Activated naive CD4-positive, alpha-beta T cell (primary cell): ENCODE results near the gene PDE4D.
"Not testable (repeated sequence)": the region's sequence is repeated elsewhere in the genome, so short reads cannot be mapped to it uniquely, and the experiment has no call there.

Source experiments
- DNase-seq, 4 experiments: peaks; one replicate each; lab custom pipeline; 2025; lab: John Stamatoyannopoulos, UW

PDE4D gene

DNA sequence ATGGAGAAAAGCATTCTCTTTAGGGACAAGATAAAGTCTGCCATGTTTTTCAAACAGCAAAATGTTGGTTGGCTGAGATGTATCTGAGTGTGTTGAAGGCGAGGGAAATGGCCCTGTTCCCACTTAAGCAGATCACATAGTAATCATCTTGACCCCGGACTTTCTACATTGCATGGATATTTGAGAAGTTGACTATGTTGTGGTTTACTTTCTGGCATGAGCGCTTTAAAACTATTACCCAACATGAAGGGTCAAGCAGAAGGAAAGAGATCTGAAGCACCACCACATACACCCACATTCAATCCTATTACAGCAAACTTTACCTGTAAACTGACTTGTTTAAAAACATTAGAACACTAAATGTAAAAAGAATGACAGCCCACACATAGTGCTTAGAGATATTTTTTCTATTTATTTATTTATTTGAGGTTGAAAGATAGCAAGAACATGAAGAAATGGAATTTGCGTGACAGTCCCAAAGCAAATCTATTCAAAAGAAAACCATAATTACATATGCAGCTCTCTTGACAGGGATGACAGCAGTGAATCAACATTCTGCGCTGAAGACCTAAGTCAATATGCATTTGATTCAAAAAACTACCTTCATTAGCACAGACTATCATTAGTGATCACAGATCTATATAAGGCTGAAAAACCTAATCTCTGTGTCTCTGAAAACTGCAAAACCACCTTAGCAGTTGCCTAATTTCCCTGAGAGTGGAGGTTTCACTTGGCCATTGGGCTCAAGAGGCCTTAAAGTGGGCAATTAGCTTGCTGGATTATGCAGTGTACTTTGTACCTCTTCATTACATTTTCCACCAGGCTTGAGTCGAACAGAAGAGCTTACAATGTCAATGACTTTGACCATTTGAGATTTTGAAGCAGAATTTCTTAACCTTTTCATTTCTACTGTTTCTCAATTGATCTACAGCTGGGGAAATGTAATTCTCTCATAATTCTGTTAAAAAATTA is 195.0 kb downstream of the PDE4D start:
- no peak for DNase-seq

DNA sequence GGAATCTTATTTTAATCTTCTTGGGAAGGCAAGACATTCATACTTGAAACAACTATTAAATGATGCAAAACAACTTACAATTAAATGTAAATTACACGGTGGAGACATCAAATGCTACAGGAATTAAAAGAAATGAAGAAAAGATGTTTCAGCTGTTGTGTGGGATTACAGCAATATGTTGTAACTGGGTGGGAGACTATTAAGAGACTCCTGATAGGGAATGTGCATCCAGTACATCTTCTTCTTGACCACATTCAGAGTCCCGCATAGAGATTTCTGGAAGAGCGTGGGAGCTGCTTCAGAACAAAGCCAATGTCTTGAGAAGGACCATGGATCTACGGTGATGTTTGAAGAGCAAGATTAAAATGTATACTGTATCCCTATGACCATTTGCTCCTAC is 199.1 kb downstream of the PDE4D start:
- DNase-seq = no peak

DNA sequence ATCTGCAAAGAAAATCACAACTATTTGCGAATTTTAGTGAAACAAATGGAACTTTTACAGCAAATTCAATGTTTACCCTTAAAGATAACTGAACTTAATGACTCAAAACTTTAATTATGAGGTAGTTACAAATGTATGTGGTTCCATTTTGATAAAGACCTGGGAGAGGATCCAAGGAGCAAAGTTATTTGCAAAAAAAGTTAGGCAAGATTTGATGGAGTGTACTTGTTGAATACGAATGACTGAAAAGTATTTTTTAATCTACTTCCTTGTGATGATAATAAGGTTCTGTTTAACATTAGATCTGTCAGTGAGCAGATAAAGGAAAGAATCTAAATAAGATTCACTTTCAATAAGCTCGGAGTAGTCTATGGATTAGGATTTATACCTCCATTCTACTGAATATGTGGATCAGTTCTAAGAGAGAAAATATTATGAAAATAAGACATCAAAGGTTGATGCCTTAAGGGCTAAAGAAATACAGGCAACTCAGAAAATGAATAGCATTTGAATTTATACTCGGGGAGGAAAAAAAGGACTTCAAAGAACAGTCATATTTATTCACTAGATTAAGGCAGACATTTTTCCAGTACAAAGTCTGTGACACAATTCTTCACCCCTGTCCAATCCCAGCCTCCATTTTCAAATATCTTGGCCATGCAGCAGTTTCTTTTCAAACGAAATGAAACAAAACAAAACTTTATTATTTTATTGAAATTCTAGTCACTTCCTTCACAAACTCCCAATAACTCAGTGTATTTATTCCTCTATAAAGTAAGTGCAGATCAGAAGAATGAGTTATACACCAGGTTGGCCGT is 199.8 kb downstream of the PDE4D start:
- DNase-seq = no peak

DNA sequence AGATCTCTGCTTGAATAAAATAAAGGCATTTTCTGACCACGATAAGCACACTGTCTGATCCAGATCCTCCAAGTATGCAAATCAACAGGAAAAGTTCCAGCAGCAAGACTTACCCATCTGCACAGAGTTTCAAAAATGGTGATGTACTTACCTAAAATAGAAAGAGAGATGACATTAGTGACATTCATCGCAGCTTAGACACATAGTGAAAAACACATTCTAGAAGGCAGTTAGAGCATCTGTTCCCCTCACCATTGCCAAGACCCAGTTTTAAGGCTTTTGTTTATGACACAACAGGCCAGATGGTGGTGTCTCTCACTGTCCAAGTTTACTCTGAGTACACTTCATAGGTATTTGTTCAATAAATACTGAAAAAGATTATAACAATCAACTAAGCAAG is 207.7 kb downstream of the PDE4D start:
- no peak for DNase-seq

DNA sequence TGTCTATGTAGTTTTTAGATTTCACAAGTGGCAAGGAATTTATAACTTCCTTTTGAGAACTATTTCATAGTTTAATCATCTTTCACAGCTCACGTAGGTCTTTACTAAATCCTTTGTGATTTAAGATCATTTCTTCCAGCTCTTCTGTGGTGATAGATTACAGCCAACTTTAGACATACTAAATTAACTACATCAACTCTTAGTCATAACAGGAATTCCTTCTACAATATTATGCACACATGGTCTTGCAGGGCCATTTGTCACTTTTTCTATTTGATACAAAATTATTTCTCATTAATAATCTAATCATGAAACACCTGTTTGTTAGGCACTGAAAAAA is 208.4 kb downstream of the PDE4D start:
- no peak for DNase-seq

DNA sequence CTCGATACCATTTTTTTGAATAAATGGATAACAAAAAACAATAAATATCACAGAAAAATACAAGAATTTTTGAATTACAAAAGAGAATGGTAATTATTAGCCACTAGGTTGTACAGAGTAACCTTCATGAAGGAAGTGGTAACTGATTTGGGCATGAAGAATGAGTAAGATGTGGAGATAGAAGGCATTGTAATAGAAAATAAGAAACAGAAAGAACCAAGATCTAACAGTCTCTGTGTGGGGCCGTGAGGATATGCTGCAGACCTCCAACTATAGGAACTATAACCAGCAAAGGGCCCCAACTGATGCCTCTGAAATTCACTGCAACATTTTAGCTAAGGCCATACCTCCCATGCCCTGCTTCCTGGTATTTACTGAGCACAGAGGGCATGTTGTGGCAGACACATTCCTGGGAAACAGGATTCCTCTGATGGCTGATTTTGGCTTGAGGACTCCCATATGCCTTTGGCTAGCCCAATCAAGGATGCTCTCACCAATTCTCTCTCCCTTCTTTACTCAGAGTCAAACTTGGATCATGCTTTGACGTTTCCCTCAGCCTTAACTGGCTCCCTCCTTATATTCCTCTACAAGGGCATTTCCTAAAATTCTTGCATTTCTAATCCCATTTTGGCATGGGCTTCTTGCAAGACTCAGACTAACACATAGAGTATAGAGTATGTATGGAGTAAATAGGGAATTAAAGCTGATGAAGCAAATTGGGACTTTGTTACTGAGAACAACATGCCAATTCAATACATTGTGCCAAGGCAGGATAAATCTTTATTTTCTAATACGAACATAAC is 208.9 kb downstream of the PDE4D start:
- DNase-seq = no peak

DNA sequence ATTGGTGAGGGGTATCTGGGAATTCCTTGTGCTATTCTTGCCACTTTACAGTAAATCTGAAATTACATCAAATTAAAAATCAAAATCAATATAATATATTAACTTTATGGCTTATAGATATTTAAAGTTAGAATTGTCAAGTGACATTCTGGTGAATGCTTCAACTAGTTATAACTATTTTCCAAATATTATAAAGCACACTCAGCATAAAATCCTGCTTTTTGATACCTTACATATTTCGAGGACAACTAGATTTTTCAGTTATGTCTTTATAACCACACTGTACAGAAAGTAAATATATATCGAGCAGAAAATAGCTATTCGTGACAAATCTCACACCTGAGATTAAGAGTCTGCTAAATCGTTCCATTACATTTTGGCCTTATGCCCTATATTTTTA is 210.2 kb downstream of the PDE4D start:
- DNase-seq = no peak

DNA sequence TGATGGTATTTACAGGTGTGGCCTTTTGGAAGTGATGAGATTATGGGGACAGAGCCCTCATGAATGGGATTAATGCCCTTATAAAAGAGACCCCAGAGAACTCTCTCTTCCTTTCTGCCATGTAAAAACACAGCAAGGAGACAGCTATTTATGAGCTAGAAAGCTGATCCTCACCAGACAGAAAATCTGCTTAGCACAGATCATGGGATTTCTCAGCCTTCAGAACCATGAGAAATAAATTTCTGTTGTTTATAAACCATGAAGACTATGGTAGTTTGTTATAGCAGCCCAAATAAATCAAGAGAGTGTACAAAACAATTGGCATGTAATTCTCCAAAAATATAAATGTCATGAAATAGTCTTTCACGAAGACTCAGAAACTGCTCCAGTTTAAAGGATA is 211.0 kb downstream of the PDE4D start:
- DNase-seq = no peak

DNA sequence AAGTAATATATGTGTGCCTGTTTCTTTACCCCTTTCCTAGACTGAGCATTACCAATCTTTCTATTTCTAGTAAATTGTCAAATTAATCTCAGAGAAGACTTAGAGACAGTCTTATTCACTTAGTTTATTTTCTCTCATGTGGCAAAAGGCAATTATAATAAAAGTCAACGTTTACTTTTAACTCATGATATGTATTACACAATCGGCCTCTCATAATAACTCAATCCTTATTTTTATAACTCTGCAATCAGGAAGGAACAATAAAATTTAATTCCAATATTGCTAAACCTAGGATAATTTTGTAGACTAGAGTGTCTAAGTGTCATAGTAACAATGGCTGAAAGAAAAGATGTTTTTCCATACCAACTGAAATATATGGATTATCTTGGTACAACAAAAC is 214.6 kb downstream of the PDE4D start:
- DNase-seq = no peak

DNA sequence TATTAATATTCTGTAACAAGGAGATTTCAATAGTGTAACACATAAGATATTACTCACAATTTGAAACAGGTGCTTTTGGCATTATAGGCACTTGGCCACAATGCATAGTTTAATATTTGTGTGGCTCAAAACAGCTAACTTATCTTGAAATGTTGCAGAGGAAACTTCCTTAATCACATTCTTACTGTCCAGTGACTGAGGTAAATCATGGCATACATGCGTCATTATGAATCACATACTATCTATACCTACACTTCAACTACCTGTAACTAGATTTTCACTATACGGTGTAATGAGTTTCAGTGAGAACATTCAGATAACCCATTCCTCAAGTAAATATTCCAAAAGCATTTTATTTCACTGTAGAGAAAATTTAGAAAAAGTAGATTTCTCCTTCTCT is 218.8 kb downstream of the PDE4D start:
- DNase-seq = no peak

DNA sequence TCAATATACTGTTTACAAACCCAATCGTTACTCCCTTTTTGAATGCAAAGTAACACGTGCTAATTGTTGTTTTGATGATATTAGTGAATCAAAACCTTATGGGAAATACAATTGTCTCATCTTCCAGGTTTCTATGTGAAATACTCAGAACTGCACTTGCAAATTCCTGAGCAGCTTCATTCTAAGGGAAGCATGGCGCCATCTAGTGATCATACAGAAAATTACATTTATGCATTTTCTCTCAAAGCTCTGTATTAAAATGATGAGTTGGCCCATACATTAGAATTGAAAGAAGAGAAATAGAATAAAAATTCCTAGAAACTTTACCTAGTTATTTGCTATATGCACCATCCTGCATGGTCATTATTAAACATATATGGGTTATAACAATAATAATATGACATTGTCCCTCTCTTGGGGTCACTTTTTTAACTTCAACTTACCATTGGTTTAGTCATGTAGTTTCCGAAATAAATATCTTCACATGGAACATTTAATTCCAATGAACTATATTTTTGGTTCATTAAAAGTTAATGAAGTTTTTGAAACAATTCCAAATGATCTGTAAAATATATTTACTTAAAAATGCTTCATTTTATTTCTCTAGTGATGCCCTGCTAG is 220.0 kb downstream of the PDE4D start:
- no peak for DNase-seq

DNA sequence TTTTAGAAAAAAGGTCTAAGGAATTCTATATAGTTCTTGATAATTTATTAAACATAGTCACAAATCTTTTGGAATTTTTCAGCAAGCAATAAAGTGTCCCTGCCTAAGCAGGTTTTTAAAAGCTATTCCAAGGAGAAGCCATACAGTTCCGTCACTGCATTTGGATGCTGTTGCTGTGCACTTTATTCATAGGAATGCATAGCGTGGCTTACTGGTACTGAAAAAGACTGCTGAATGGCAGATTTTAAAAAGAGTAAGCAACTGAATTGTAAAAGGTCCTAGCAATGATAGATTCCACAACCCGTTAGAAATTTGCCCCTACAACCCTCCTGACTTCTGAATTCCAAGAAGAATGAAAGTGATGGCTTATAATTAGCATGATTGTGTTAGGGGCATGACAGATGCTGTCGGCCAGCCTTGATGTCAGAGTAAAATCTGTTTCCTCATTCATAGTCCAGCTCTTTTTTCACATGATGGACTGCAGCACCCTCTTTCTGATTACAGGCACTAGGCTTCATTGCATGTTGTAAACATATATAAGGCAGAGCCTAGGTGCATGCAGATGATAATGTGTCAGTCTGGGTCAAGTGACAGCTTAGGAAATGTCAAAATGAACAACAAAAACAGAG is 227.0 kb downstream of the PDE4D start:
- no peak for DNase-seq

DNA sequence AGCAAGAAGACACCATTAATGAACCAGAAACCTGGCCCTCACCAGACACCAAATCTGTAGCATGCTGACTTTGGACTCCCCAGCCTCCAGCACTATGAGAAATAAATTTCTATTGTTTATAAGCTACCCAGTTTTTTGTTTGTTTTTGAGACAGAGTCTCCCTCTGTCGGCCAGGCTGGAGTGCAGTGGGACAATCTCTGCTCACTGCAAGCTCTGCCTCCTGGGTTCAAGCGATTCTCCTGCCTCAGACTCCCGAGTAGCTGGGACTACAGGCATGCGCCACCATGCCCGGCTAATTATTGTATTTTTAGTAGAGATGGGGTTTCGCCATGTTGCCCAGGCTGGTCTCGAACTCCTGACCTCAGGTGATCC is 227.7 kb downstream of the PDE4D start:
- not testable (repeated sequence) for DNase-seq

DNA sequence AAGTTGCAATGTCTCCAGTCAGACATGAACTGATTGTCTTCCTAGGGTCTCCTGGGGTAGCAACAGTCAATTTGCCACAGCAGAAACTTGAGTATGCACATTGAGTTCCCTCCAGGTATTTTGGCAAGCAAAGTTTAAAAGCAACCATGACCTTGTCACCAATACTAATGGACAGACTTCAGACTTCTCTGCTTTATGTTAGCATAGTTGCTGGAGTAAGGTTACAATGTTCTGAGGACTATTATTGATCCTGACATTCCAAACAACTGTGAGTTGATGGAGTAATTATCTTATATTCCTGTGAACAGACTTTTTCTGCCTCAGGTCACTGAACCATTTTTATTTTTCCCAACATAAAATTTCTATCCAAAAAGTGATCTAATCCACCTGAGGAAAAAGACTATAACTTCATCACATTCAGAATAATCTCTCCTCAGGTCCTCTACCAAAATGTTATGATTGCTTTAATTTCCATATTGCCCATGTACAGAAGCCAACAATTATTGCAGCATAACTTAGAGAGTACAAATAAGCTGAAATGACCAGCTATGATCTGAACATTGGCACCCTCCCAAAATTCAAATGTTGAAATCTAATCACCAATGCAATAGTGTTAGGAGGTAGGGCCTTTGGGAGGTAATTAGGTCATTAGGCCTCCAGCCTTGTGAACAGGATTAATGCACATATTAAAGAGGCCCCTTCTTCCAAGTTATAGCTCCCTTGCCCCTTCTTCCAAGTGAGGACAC is 228.3 kb downstream of the PDE4D start:
- no peak for DNase-seq

DNA sequence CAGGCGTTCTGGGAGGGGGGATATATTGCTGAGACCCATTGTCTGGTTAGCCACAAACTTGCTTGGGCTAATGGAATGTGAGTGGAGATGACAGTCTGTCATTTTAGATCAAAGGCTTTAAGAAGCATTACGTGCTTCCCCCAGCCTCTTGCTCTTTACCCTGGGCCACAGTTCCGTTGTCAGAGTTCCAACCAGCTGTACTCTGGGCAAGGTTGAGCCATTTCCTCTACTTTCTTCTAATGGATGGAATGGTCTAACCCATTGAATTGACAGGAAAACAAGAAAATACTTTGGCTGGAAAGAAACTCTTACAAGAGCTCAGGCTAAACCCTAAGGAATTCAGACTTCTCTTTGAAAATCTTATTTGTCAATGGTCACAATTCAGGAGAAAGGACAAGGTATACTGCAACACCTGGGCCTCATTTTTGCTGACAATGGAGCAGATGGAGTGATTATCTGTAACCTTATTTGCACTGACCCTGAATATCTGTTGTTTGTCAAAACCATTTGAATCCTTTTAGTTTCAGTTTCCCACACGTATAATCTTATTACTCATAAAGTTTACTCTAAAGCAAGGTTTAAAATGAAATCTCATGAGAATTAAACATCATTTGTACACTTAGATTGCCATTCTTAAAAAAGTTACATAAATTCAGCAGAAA is 231.4 kb downstream of the PDE4D start:
- DNase-seq = no peak

DNA sequence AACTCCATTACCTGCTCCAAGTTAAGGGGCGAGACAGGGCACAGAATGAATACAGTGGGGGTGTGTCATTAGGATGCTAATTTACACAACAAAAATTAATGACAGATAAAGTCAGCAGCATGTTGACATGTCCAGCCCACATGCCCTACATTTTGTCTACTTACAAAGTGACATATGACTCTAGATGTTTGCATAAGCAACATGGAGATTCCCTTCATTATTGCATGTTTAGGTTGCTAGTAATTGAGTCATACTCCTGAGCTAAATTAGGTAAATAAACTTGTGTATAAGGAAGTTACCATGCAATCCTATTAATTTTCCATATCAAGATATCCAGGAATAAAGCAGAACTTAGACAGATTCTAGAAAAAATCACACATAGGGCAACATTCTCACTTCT is 232.2 kb downstream of the PDE4D start:
- no peak for DNase-seq

DNA sequence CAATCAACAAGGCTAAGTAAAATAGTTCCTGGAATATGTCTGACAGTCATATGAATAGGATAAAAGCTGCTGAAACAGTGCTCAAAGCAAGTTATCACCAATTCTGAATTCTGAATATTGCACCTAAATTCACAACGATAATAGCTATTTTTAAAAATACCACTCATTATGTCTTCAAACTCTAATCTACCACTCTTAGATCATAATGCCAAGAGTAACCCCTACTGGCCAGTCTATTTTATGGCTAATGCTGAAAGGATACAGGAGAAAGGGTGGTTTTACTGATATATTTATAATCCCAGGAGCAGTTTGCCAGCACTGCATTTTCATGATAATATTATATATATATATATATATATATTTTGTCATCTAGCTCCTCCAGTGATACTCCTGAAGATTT is 232.8 kb downstream of the PDE4D start:
- no peak for DNase-seq

DNA sequence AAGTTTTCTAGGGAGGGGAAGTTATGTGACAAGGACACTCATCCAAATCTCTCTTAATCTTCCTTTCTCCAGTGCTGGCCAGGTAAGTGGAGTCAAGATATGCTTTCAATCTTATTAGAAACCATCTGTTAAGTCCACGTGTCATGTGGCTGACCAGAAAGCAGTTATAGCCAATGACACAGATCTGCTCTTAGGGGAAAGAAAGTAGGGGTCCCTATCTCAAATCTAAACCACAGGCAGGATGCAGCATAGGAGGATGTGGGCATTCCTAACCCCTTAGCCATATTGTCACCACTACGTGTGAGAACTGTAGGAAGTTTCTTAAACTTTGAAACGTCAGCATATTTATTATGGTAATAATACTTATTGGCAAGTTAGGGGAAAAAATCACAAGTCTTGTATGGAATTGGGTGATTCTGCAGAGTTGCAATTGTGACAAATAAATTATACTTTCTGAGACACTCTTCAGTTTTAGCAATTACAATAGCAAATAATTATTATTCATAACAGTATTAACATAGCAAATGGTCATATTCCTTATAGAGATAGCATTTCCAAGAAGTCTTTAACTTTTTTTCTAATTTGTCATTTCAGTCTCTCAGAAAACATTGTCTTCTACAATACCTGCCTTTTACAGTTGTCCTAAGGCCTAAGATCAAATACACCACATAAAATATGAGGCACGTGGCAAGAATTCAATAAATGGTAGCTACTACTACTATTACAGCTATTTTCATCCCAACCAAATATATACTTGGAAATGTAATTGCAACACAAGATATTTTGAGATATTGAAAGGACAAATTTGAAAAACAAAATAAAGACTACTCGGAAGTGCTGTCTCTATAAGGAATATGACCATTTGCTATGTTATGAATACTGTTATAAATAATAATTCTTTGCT is 236.9 kb downstream of the PDE4D start:
- DNase-seq = no peak

DNA sequence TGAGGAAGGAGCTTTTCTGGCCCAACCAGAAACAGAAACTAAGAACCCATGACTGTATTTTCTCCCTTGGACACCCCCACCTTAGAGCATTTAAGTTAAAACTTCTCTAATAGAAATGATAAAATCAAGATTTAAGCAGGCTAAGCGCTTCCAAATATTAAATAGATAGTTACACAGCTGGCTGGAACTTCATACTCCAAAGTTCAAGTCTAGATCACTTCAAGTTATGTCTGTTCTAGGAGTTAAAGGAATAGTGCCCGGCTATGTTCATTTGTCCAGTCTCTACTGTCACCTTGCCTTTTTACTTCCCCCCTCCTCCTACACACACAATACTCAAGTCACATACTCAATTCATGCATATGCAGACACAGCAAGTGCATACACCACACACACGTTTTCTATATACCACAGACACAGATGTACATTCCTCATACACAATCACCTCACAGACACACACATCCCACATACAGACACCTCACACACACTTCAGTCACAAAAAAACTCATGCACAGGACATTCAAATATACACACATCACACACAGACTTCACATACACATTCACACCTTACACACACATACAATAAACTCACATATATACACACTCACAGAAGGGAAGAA is 237.7 kb downstream of the PDE4D start:
- DNase-seq = no peak
